Measurements from ENCODE around the gene GUK1. TPM values are rescaled to one million over a fixed set of nuclear protein-coding genes. Genes with fewer than 3 reads are reported as not detected.

Gene GUK1
- total and polyA plus RNA-seq, 2 donors (not counting 1 experiment from before 2014, with no cell fraction given) = 125 to 356 TPM

GRCh38 chr1:228159008-228159665, 19.1 kb downstream of the GUK1 start:
- peaks cover 2% of the 10 kb centered on the region for H3K4me1 Mint-ChIP-seq
- Histone ChIP-seq H3K9me3 (ENCODE audit: control extremely low read depth in 1 of 3, control insufficient read depth in 2 of 3, insufficient read depth in 1 of 3, low read length in 2 of 3) (peaks cover 0 to 2% (median 0%) of the 10 kb centered on the region in 3 donors), H3K9ac (ENCODE audit: low read length) (no peak overlapping the region), H4K20me1 (ENCODE audit: control insufficient read depth, insufficient read depth, low read length, poor library complexity, severe bottlenecking) (no peaks in the 10 kb centered on the region), H3K27ac (ENCODE audit: low read length in 2 of 2) (no peak overlapping the region), H3K79me2 (ENCODE audit: control insufficient read depth, insufficient read depth, low read length) (peaks cover 4% of the 10 kb centered on the region), H3K4me3 (ENCODE audit: control extremely low read depth in 1 of 5, extremely low read depth in 1 of 5, insufficient read depth in 1 of 5, low read depth in 2 of 5, low read length in 4 of 5) (no peak overlapping the region), H3K4me2 (replicated peaks; ENCODE audit: low read depth, low read length, poor library complexity, severe bottlenecking) (no peak overlapping the region), H3K27me3 (replicated peaks in 1 of 4; ENCODE audit: control extremely low read depth in 1 of 4, control insufficient read depth in 3 of 4, insufficient read depth in 4 of 4, low read length in 3 of 4) (peaks cover 0 to 23% (median 0%) of the 10 kb centered on the region in 4 experiments), H3K36me3 (replicated peaks in 1 of 2; ENCODE audit: control extremely low read depth in 1 of 2, control insufficient read depth in 1 of 2, extremely low read depth in 1 of 2, insufficient read depth in 2 of 2, low read length in 1 of 2) (no peaks in the 10 kb centered on the region), H2AFZ (ENCODE audit: insufficient read depth, low read depth, low read length, poor library complexity, severe bottlenecking) (no peak overlapping the region), H3K4me1 (ENCODE audit: control insufficient read depth in 2 of 2, insufficient read depth in 2 of 2, low read length in 2 of 2) (peaks cover 0 to 9% of the 10 kb centered on the region in 2 donors)
- H3K27me3 Mint-ChIP-seq = peaks cover 3% of the 10 kb centered on the region
- TF ChIP-seq, protein P1, sequence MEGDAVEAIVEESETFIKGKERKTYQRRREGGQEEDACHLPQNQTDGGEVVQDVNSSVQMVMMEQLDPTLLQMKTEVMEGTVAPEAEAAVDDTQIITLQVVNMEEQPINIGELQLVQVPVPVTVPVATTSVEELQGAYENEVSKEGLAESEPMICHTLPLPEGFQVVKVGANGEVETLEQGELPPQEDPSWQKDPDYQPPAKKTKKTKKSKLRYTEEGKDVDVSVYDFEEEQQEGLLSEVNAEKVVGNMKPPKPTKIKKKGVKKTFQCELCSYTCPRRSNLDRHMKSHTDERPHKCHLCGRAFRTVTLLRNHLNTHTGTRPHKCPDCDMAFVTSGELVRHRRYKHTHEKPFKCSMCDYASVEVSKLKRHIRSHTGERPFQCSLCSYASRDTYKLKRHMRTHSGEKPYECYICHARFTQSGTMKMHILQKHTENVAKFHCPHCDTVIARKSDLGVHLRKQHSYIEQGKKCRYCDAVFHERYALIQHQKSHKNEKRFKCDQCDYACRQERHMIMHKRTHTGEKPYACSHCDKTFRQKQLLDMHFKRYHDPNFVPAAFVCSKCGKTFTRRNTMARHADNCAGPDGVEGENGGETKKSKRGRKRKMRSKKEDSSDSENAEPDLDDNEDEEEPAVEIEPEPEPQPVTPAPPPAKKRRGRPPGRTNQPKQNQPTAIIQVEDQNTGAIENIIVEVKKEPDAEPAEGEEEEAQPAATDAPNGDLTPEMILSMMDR (IDR thresholded peaks at IDR 0.05) = no peak
- no peak for TF ChIP-seq EZH2 (IDR thresholded peaks at IDR 0.05; ENCODE audit: borderline replicate concordance, insufficient read depth, low read depth, low read length, poor library complexity, severe bottlenecking)
- WGBS (ENCODE audit: insufficient coverage) = 97% methylated on average over 11 of the region's 14 CpGs
- intact Hi-C loops (cut with micrococcal nuclease) = no loop called here
- no peak overlapping the region for H3K27ac Mint-ChIP-seq
- no peak overlapping the region for H3K4me3 Mint-ChIP-seq
- CTCF ChIA-PET = interaction anchor here (0.9 kb wide), 1 partner anchor 29 kb away, joined by 3 read pairs; no protein-coding TSS in a partner anchor
- no peaks in the 10 kb centered on the region for H3K9me3 Mint-ChIP-seq (ENCODE audit: insufficient read depth)
- no peak for ATAC-seq (ENCODE audit: low read depth)
- POLR2A ChIA-PET = interaction anchor here (0.6 to 0.7 kb wide), 3 partner anchors 15 to 329 kb away, joined by 7 to 10 read pairs (median 8); partner anchors contain the start of gene TRIM11
- DNase-seq = no peak

DNA sequence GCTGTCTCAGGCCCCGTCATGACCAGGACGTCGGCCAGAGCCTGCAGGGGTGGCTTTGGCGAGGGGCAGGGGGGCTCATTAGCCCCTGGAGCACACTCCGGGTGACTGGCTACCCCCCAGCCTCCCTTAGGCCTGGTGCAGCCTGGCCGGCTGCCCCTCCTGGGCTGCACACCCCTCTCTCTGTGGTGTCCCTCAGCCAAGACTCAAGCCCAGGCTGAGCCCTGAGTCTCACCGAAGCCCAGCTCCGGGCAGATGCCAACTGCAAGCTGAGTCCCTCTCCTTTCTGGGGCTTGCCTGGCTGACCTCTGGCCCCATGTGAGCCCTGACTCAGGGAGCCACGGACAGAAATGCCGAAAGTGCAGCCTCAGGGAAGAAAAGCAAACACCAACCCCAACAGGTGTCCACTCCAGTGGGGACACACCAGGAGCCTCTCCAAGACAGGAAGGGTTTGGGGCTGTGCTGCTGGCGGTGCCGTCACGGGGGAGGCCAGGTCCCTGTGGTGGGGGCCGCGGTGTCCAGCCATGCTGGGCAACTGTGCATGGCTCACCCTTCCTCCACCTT, 20.2 kb downstream of the GUK1 start:
- Histone ChIP-seq H4K20me1 (ENCODE audit: control insufficient read depth, insufficient read depth, low read length, poor library complexity, severe bottlenecking) (no peaks in the 10 kb centered on the region), H3K79me2 (ENCODE audit: control insufficient read depth, insufficient read depth, low read length) (peaks cover 4% of the 10 kb centered on the region), H3K4me3 (ENCODE audit: control extremely low read depth in 1 of 5, extremely low read depth in 1 of 5, insufficient read depth in 1 of 5, low read depth in 2 of 5, low read length in 4 of 5) (no peak overlapping the region), H3K27ac (ENCODE audit: low read length in 2 of 2) (no peak overlapping the region), H3K36me3 (replicated peaks in 1 of 2; ENCODE audit: control extremely low read depth in 1 of 2, control insufficient read depth in 1 of 2, extremely low read depth in 1 of 2, insufficient read depth in 2 of 2, low read length in 1 of 2) (no peaks in the 10 kb centered on the region), H3K9ac (ENCODE audit: low read length) (no peak overlapping the region), H3K4me1 (ENCODE audit: control insufficient read depth in 2 of 2, insufficient read depth in 2 of 2, low read length in 2 of 2) (peaks cover 6 to 20% of the 10 kb centered on the region in 2 donors), H2AFZ (ENCODE audit: insufficient read depth, low read depth, low read length, poor library complexity, severe bottlenecking) (no peak overlapping the region), H3K27me3 (replicated peaks in 1 of 4; ENCODE audit: control extremely low read depth in 1 of 4, control insufficient read depth in 3 of 4, insufficient read depth in 4 of 4, low read length in 3 of 4) (peaks cover 0 to 23% (median 0%) of the 10 kb centered on the region in 4 experiments), H3K4me2 (replicated peaks; ENCODE audit: low read depth, low read length, poor library complexity, severe bottlenecking) (no peak overlapping the region), H3K9me3 (ENCODE audit: control extremely low read depth in 1 of 3, control insufficient read depth in 2 of 3, insufficient read depth in 1 of 3, low read length in 2 of 3) (peaks cover 0 to 2% (median 0%) of the 10 kb centered on the region in 3 donors)
- DNase-seq = no peak
- no peak for ATAC-seq (ENCODE audit: low read depth)
- intact Hi-C loops (cut with micrococcal nuclease) = no loop called here
- TF ChIP-seq EZH2 (IDR thresholded peaks at IDR 0.05; ENCODE audit: borderline replicate concordance, insufficient read depth, low read depth, low read length, poor library complexity, severe bottlenecking) = no peak
- TF ChIP-seq, protein P1 (IDR thresholded peaks at IDR 0.05) = no peak
- ChIA-PET CTCF (no interaction called here), POLR2A (interaction anchor here (0.7 kb wide), 1 partner anchor 16 kb away, joined by 8 read pairs; no protein-coding TSS in a partner anchor)
- H3K4me1 Mint-ChIP-seq = peaks cover 12% of the 10 kb centered on the region
- H3K9me3 Mint-ChIP-seq (ENCODE audit: insufficient read depth) = no peaks in the 10 kb centered on the region
- 91% methylated on average over 15 of the region's 15 CpGs for WGBS (ENCODE audit: insufficient coverage)
- H3K4me3 Mint-ChIP-seq = no peak overlapping the region
- no peak overlapping the region for H3K27ac Mint-ChIP-seq
- peaks cover 3% of the 10 kb centered on the region for H3K27me3 Mint-ChIP-seq

All from B cell (primary cell).